OCI-LY7 (cell line): ENCODE data around the gene THRB. TPM values are rescaled to one million over a fixed set of nuclear protein-coding genes. Genes with fewer than 3 reads are reported as not detected.

Experiments
- BruUV-seq: library from RNA; stranded (reverse); fragments of 400-500 nt; replicated peaks from 2 replicates; lab custom pipeline; 2021; lab: Mats Ljungman, UMichigan
- CTCF ChIA-PET: fragments of 300-600 bp; sonication (Branson Sonifier 250); formaldehyde crosslinking; loops from one replicate; lab custom pipeline; 2022; ENCODE audit warnings: antibody characterized with exemption; ENCODE audit not compliant: unreplicated experiment; lab: Charles Lee
- POLR2A ChIA-PET: fragments of 300-600 bp; sonication (Branson Sonifier 250); formaldehyde crosslinking; loops from one replicate; lab custom pipeline; 2022; ENCODE audit warnings: antibody characterized with exemption; lab: Charles Lee
- DNase-seq: peaks from one replicate; pipeline ENCODE4 v3.0.0-alpha.2; 2015; ENCODE audit warnings: low spot score
- H2AFZ ChIP-seq: fragments of 200-600 bp; sonication (generic), shearing (Covaris generic); 2 replicates; pipeline ENCODE4 v1.6.1; 2014; ENCODE audit warnings: mild to moderate bottlenecking, antibody characterized with exemption, low read length, moderate library complexity
- H3K27ac ChIP-seq: fragments of 200-600 bp; sonication (generic); 2 replicates; pipeline ENCODE4 v1.5.1; 2014; ENCODE audit warnings: mixed run types, low read depth, mild to moderate bottlenecking, moderate library complexity, low read length, inconsistent platforms; ENCODE audit not compliant: poor library complexity, severe bottlenecking
- H3K36me3 ChIP-seq: fragments of 200-600 bp; sonication (generic); 2 replicates; pipeline ENCODE4 v1.6.1; 2014; ENCODE audit warnings: mild to moderate bottlenecking, antibody characterized with exemption, low read length, moderate library complexity, mixed read lengths; ENCODE audit not compliant: insufficient read depth
- H3K4me1 ChIP-seq: fragments of 200-600 bp; sonication (generic); 2 replicates; pipeline ENCODE4 v1.5.1; 2014; ENCODE audit warnings: mild to moderate bottlenecking, low read length; ENCODE audit not compliant: insufficient read depth, poor library complexity, severe bottlenecking
- H3K4me2 ChIP-seq: fragments of 200-600 bp; sonication (generic); 2 replicates; pipeline ENCODE4 v1.6.1; 2014; ENCODE audit warnings: mild to moderate bottlenecking, low read length
- H3K4me3 ChIP-seq: fragments of 200-600 bp; sonication (generic); 2 replicates; pipeline ENCODE4 v1.5.1; 2014; ENCODE audit warnings: mild to moderate bottlenecking, low read depth, low read length; ENCODE audit not compliant: poor library complexity, severe bottlenecking
- H3K79me2 ChIP-seq: fragments of 200-600 bp; sonication (generic); 2 replicates; pipeline ENCODE4 v1.6.1; 2016; ENCODE audit warnings: low read depth, mild to moderate bottlenecking, low read length, moderate library complexity, mixed read lengths; ENCODE audit not compliant: insufficient read depth
- H3K9me2 ChIP-seq: fragments of 200-600 bp; sonication (generic); 2 replicates; pipeline ENCODE4 v1.6.1; 2016; ENCODE audit warnings: mild to moderate bottlenecking, low read length, mixed read lengths; ENCODE audit not compliant: insufficient read depth
- H3K9me3 ChIP-seq: fragments of 200-600 bp; sonication (generic); 2 replicates; pipeline ENCODE4 v1.6.1; 2014; ENCODE audit warnings: mild to moderate bottlenecking, mixed run types, low read length, mixed read lengths
- H4K20me1 ChIP-seq: fragments of 200-600 bp; sonication (generic); 2 replicates; pipeline ENCODE4 v1.6.1; 2014; ENCODE audit warnings: mild to moderate bottlenecking, antibody characterized with exemption, low read length, moderate library complexity, mixed read lengths; ENCODE audit not compliant: insufficient read depth
- EZH2phosphoT487 ChIP-seq: fragments of 200-600 bp; sonication (generic); IDR thresholded peaks from 2 replicates; pipeline ENCODE4 v1.6.1; 2018; ENCODE audit warnings: low read depth, borderline replicate concordance, mild to moderate bottlenecking, mixed run types, antibody characterized with exemption, low read length, moderate library complexity, mixed read lengths
- intact Hi-C: fragments of 100-400 bp; cut with micrococcal nuclease; formaldehyde crosslinking; loops from one replicate; pipeline ENCODE4 v1.10.0; 2022; ENCODE audit not compliant: unreplicated experiment
- total RNA-seq, 2 experiments: library from RNA; depleted of rRNA in 1 of 2; stranded (reverse); fragments of >200 nt in 1 of 2; shearing (Covaris generic) in 1 of 2; gene quantifications; 2 replicates each; pipeline ENCODE4 v1.2.3, GENCODE V29; 2014 to 2022
- TF ChIP-seq, protein P1 (sequence below): fragments of 200-600 bp; sonication (generic); conservative IDR thresholded peaks from 2 replicates; pipeline ENCODE4 v1.5.1; 2014; ENCODE audit warnings: mild to moderate bottlenecking, antibody characterized with exemption, low read length, moderate library complexity, mixed read lengths

The THRB gene
- total RNA-seq, 2 experiments from 2014 or later: not detected

DNA sequence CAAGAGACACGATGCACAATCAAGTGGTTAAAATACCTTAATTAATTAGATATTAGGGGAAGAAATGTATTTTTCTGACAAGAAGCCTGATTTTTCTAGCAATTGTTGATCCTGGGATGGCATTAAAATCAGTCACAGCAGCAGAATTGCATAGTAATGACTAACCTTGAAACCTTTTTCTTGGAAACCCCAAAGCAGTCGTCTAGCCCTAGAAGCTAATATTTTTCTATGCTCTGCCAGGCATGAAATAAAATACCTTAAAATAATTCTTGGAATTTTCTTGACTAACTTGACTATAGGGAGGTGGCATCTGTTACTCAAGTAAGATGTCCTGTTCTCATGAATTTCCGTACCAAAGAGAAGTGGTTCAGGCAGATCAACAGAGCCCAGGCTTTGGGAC is 204.1 kb downstream of the THRB start:
- no TSS peak for BruUV-seq
- H3K9me3 ChIP-seq: no peaks in the 10 kb centered on the region
- no peaks in the 10 kb centered on the region for H4K20me1 ChIP-seq
- H3K4me3 ChIP-seq: no peak overlapping the region
- H3K27ac ChIP-seq: no peak overlapping the region
- H3K36me3 ChIP-seq: no peaks in the 10 kb centered on the region
- TF ChIP-seq, protein P1, sequence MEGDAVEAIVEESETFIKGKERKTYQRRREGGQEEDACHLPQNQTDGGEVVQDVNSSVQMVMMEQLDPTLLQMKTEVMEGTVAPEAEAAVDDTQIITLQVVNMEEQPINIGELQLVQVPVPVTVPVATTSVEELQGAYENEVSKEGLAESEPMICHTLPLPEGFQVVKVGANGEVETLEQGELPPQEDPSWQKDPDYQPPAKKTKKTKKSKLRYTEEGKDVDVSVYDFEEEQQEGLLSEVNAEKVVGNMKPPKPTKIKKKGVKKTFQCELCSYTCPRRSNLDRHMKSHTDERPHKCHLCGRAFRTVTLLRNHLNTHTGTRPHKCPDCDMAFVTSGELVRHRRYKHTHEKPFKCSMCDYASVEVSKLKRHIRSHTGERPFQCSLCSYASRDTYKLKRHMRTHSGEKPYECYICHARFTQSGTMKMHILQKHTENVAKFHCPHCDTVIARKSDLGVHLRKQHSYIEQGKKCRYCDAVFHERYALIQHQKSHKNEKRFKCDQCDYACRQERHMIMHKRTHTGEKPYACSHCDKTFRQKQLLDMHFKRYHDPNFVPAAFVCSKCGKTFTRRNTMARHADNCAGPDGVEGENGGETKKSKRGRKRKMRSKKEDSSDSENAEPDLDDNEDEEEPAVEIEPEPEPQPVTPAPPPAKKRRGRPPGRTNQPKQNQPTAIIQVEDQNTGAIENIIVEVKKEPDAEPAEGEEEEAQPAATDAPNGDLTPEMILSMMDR: no peak
- no peak for TF ChIP-seq EZH2phosphoT487
- H3K9me2 ChIP-seq: no peaks in the 10 kb centered on the region
- H2AFZ ChIP-seq: no peak overlapping the region
- no peaks in the 10 kb centered on the region for H3K79me2 ChIP-seq
- ChIA-PET POLR2A (no interaction called here), CTCF (no interaction called here)
- no peak overlapping the region for H3K4me2 ChIP-seq
- intact Hi-C loops: no loop called here
- DNase-seq: no peak
- H3K4me1 ChIP-seq: no peaks in the 10 kb centered on the region

DNA sequence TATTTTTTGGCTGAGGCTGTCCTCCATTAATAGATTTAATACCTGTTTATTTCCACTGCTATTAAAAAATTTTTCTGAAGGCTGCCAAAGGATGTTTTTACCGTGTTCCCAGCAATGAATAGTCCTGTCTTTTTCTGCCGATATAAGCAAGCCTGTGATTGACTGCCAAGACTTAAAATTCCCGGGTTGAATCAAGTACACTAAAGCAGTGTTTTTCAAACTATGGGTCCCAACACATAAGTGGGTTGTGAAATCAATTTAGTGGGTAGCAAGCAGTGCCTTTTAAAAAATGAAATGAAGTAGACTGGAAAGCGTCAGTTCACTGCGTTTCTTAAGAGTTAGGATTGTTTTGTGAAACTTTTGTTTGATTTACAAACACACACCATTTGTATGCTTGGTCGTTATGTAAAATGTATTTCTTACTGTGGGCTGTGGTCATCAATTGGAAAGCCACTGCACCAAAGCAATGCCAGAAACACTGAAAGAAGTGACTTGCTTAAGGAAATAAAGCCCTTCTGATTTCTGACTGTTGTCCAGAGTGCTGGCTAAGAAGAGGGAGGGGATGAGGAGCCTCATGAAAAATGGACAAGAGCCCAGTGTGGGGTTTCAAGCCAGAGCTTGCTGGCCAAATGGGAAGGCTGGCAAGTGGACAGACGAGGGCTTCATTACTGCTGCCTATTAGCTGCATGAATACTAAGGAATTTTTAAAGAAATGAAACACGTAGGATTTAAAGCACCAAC is 206.0 kb downstream of the THRB start:
- ChIA-PET CTCF (no interaction called here), POLR2A (no interaction called here)
- Histone ChIP-seq H3K9me2 (no peaks in the 10 kb centered on the region), H3K36me3 (no peaks in the 10 kb centered on the region), H3K4me2 (no peak overlapping the region), H4K20me1 (no peaks in the 10 kb centered on the region), H3K4me3 (no peak overlapping the region), H2AFZ (no peak overlapping the region), H3K79me2 (no peaks in the 10 kb centered on the region), H3K9me3 (no peaks in the 10 kb centered on the region), H3K4me1 (no peaks in the 10 kb centered on the region), H3K27ac (no peak overlapping the region)
- intact Hi-C loops: no loop called here
- TF ChIP-seq, protein P1: no peak
- no peak for TF ChIP-seq EZH2phosphoT487
- no peak for DNase-seq
- no TSS peak for BruUV-seq

DNA sequence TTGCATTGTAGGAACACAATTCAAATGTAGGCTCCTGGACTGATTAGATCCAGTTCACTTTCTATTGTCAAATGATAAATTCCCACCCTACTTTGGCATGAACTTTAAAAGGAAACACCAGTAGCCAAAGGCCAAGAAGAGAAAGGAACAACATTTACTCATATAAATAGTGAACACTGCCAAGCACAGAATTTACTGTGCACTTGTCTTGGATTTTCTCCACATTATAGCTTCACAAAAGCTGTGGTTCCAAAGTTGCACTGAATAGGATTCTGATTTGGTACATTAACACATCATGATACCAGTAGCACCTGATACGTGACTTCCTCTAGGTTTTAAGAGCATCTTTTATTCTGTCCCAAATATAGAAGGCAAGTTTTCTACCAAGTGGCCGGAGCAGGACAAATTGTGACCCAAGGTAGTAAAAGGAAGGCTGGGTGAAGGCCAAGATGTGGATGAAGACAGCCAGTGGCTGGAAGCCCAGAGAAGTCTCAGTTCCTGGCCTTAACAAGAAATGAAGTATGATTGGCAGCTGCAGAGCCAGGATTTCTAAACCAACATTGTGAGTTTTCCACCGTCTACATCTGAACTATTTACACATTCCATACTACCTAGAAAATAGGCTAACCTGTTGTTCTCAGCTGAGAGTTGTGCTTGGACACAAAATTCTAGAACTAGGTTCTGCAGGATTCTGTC is 206.7 kb downstream of the THRB start:
- Histone ChIP-seq H3K27ac (no peak overlapping the region), H3K9me3 (no peaks in the 10 kb centered on the region), H3K36me3 (no peaks in the 10 kb centered on the region), H3K4me1 (no peaks in the 10 kb centered on the region), H3K9me2 (no peaks in the 10 kb centered on the region), H4K20me1 (no peaks in the 10 kb centered on the region), H3K4me3 (no peak overlapping the region), H3K79me2 (no peaks in the 10 kb centered on the region), H3K4me2 (no peak overlapping the region), H2AFZ (no peak overlapping the region)
- POLR2A ChIA-PET: no interaction called here
- no TSS peak for BruUV-seq
- CTCF ChIA-PET: no interaction called here
- intact Hi-C loops: no loop called here
- no peak for TF ChIP-seq EZH2phosphoT487
- TF ChIP-seq, protein P1: no peak
- DNase-seq: no peak
